ENCODE data around the gene HAPSTR1.
A peak's percentile ranks its signal among the peaks of the same experiment; 100 is the strongest.

HAPSTR1 gene

DNA sequence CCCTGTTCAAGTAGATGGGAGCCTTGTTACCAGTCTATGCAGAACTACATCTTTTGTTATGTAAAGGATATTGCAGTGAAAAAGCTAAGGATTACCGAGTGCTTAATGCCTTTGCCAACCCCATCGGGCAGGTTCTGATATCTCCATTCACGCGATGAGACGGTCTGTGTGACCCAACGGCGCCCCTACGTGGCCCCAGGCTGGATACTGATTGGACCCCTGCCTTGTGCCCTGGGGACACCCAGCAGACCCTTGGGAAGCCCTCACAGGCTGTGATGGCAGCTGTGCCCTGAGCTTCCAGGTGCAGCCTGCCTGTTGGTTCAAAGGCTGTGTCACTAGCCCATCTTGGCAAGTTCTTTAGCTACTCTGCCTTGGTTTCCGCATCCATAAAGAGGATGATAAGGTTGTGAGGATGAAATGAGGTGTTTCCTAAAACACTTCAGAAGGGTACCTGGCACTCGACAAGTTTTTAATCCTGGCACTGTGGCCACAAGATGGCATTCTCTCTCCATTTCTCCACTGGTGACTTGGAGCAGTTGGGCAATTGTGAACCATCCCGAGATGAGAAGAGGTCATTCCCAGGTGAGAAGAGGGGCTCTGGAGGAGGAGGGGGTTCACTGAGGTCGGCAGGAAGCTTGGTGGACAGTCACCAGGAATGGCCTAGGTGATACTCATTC lies 33.6 kb downstream of the HAPSTR1 start:
- DNase-seq: no peak

GRCh38 chr16:9125658-9126505 lies 34.4 kb downstream of the HAPSTR1 start:
- no peak for DNase-seq

DNA sequence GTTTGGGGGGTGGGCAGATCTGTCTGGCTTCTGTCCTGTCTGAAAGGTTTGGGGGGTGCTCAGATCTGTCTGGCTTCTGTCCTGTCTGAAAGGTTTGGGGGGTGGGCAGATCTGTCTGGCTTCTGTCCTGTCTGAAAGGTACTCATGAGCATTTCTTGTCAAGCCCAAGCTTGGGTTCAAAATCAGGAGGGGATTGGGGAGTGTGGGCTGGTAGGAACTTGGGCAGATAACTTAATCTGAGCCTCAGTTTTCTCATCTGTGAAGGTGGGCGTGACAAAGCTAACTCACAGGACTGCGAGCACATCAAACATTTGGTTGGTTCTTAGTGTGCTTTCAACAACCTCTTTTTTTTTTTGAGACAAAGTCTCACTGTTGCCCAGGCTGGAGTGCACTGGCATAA lies 35.2 kb downstream of the HAPSTR1 start:
- DNase-seq: no peak

DNA sequence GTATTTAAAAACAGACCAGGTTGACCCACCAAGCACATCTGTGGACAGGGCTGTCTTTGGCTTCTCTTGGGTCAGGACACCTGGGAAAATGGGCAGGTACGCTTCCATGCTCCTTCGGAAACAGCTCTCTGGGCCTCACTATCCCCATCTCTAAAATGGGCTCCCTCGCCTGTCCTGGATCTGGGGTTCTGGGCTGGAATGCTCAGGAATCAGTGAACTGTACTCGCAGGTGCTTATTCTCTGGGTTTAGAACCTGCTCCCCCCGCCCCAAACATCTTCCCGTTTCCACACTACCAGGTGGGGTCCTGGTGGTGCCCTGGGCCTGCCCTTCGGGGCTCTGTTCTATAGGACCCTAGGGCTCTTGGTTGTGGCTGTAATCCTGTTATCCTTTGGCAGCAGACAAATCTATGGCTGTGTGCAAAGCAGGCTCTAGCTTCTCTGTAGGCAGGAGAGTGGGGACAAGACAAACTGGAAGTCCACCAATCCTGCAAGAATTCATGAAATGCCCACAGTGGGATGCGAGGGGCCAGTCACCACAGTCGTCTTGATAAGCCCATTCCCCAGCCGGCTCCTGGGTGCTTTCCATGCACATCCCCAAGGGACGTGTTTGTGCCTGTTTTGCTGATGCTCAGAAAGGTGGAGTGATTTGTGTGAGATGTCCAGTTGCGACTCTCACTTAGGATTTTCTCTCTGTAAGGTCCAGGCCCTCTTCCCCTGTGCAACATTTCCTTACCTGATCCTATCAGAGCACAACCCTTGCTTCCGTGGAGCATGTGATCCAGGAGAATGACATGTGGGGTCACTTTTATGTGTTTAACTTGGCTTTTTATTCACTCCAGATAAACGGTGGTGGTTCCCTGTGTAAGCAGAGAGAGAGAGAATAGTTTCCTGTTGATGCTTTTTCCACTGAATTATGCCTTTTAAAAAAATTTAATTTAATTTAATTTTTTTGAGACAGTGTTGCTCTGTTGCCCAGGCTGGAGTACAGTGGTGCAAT lies 37.2 kb downstream of the HAPSTR1 start:
- no peak for DNase-seq

GRCh38 chr16:9134306-9134705 lies 42.9 kb downstream of the HAPSTR1 start:
- DNase-seq: no peak

DNA sequence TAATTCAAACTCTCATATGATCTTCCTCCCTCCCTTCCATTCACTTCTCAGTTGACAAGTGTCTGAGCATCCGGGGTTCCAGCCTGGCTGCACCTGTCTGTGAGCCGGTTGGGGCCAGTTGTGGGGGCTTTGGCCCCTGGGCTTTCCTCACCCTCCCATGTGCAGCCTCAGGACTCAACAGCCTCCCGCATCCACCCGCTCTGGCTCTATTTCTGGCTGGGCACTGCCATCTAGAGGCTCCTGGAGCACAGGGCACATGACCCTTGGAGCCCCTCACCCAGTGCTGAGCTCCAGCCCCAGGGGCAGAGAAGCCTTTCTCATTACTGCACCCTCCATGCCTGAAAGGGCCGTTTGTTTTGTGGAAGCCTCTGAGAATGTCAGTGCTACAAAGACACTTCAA lies 43.3 kb downstream of the HAPSTR1 start:
- peak; percentile 52 for DNase-seq

- DNase-seq: no peak
Observed at GRCh38 chr16:9135797-9136196, 44.4 kb downstream of the HAPSTR1 start.

DNA sequence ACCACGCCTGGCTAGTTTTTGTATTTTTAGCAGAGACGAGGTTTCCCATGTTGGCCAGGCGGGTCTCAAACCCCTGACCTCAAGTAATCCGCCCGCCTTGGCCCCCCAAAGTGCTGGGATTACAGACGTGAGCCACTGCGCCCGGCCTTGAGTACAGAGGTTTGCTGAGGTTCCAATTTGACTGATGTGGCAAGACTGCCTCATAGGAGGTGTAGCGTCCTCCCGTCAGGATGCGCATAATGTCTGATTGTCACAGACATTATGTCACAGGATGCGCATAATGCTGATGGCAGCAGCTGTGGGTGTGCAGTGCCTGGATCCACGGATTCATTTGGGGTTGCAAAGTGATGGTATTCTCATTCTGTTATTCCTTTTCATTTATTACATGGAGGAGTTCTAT lies 45.2 kb downstream of the HAPSTR1 start:
- DNase-seq: no peak

GRCh38 chr16:9138021-9138680 lies 46.7 kb downstream of the HAPSTR1 start:
- DNase-seq: no peak

GRCh38 chr16:9138731-9139501 lies 47.5 kb downstream of the HAPSTR1 start:
- peak; percentile 63 for DNase-seq

DNA sequence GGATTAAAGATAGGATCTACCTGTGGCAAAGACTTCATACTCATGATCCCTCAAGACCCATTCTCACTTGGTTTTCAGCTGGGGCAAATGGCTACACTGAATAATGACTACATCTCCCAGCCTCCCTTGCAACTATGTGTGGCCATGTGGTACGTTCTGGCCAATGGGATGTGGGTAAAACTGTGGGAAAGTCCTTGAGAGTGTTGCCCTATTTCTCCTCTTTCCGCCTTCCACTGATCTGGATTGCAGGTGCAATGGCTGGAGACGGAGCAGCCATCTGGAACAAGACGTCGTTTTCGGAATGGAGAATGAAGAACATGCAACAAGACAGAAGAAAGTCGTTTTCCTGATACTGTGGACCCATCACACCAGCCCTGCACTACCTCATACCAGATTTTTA lies 48.5 kb downstream of the HAPSTR1 start:
- DNase-seq: no peak

All from activated CD4-positive, alpha-beta T cell treated with anti-CD3 and anti-CD28 coated beads, Interleukin-2, amount 50 U/mL, for 1 hour (primary cell).